SK-N-SH (cell line): ENCODE data around the gene DRD4.
"Not testable (repeated sequence)": the region's sequence is repeated elsewhere in the genome, so short reads cannot be mapped to it uniquely, and the experiment has no call there.

Source experiments
- CHD2 ChIP-seq: fragments of 150-350 bp; IDR thresholded peaks from 2 replicates; pipeline ENCODE4 v1.6.1; 2018; ENCODE audit warnings: low read length; ENCODE audit not compliant: partially characterized antibody
- CTCF ChIP-seq: fragments of 200-600 bp; sonication (generic); IDR thresholded peaks from 2 replicates; pipeline ENCODE4 v1.6.1; 2017; ENCODE audit warnings: antibody characterized with exemption, mild to moderate bottlenecking, moderate library complexity
- ELF1 ChIP-seq: IDR thresholded peaks from 2 replicates; pipeline ENCODE4 v1.4.0; 2012
- EZH2phosphoT487 ChIP-seq: fragments of 200-600 bp; sonication (generic); IDR thresholded peaks from 2 replicates; pipeline ENCODE4 v1.6.1; 2017; ENCODE audit warnings: low read depth, mixed run types, mild to moderate bottlenecking, antibody characterized with exemption, moderate library complexity, borderline replicate concordance
- MAX ChIP-seq: IDR thresholded peaks from 2 replicates; pipeline ENCODE4 v1.4.0; 2012; ENCODE audit warnings: low read depth
- PBX3 ChIP-seq: IDR thresholded peaks from 2 replicates; pipeline ENCODE4; 2012
- RFX5 ChIP-seq: IDR thresholded peaks from 2 replicates; pipeline ENCODE4 v1.6.1; 2012; ENCODE audit warnings: mild to moderate bottlenecking, improper control_type of control experiment, low read length
- SMC3 ChIP-seq: IDR thresholded peaks from 2 replicates; pipeline ENCODE4 v1.6.1; 2012; ENCODE audit warnings: low read depth, low read length, improper control_type of control experiment

GRCh38 chr11:654444-654843, 17.4 kb downstream of the DRD4 start:
- TF ChIP-seq MAX, SMC3, CTCF, ELF1, EZH2phosphoT487, CHD2, RFX5, PBX3: not testable (repeated sequence)
